GM12872 (cell line): Measurements from ENCODE around the gene DISP3.

ENCODE experiments used
- CTCF ChIP-seq: IDR thresholded peaks from 3 replicates; pipeline ENCODE4 v1.5.1; 2011; ENCODE audit warnings: low read depth, mild to moderate bottlenecking, low read length, moderate library complexity; ENCODE audit not compliant: insufficient read depth

DISP3 gene

GRCh38 chr1:11575553-11575952, 96.6 kb downstream of the DISP3 start:
- no peak for TF ChIP-seq CTCF

GRCh38 chr1:11576109-11576875, 97.3 kb downstream of the DISP3 start:
- TF ChIP-seq CTCF: no peak

GRCh38 chr1:11578004-11578403, 99.0 kb downstream of the DISP3 start:
- no peak for TF ChIP-seq CTCF

- TF ChIP-seq CTCF: no peak
Measured at GRCh38 chr1:11579506-11579905, 100.6 kb downstream of the DISP3 start.

GRCh38 chr1:11581445-11581991, 102.6 kb downstream of the DISP3 start:
- no peak for TF ChIP-seq CTCF

GRCh38 chr1:11585389-11585788, 106.4 kb downstream of the DISP3 start:
- TF ChIP-seq CTCF: no peak
